Nephron (organoid): ENCODE measurements around the gene KCTD17.
A peak's percentile ranks its signal among the peaks of the same experiment; 100 is the strongest.

Experiments used
- H3K27ac Mint-ChIP-seq, 3 experiments: 2 replicates each; pipeline ENCODE4 v1.8.0; 2020; ENCODE audit warnings: mixed read lengths in 3 of 3, mild to moderate bottlenecking in 2 of 3, moderate library complexity in 1 of 3
- H3K27me3 Mint-ChIP-seq: 2 replicates; pipeline ENCODE4 v1.8.0; 2021; ENCODE audit warnings: low read depth, mild to moderate bottlenecking, moderate library complexity, mixed read lengths
- H3K36me3 Mint-ChIP-seq: 2 replicates; pipeline ENCODE4 v1.8.0; 2020; ENCODE audit warnings: low read depth, mixed read lengths
- H3K4me1 Mint-ChIP-seq: 2 replicates; pipeline ENCODE4 v1.8.0; 2020; ENCODE audit warnings: mixed read lengths
- H3K4me3 Mint-ChIP-seq, 3 experiments: 2 replicates each; pipeline ENCODE4 v1.8.0; 2020; ENCODE audit warnings: mild to moderate bottlenecking in 3 of 3, mixed read lengths in 3 of 3, moderate library complexity in 2 of 3
- H3K9me3 Mint-ChIP-seq: 2 replicates; pipeline ENCODE4 v1.8.0; 2020; ENCODE audit warnings: mixed read lengths
- CTCF ChIP-seq, 3 experiments: fragments of 200-600 bp; sonication (generic); IDR thresholded peaks; one replicate each; pipeline ENCODE4 v1.5.0; 2021; ENCODE audit warnings: antibody characterized with exemption in 3 of 3; ENCODE audit not compliant: unreplicated experiment in 3 of 3

The KCTD17 gene

GRCh38 chr22:37090920-37091695, 39.6 kb downstream of the KCTD17 start:
- H3K36me3 Mint-ChIP-seq, result no peaks in the 10 kb centered on the region
- H3K27ac Mint-ChIP-seq, result no peak overlapping the region
- H3K9me3 Mint-ChIP-seq, result no peaks in the 10 kb centered on the region
- H3K4me3 Mint-ChIP-seq, result no peak overlapping the region
- no peak for TF ChIP-seq CTCF (IDR thresholded peaks at IDR 0.05; ENCODE audit: unreplicated experiment in 3 of 3)
- peaks cover 6% of the 10 kb centered on the region for H3K4me1 Mint-ChIP-seq
- peaks cover 35% of the 10 kb centered on the region for H3K27me3 Mint-ChIP-seq

- no peak for TF ChIP-seq CTCF (IDR thresholded peaks at IDR 0.05; ENCODE audit: unreplicated experiment in 3 of 3)
Observed at GRCh38 chr22:37091994-37092393, 40.5 kb downstream of the KCTD17 start.

GRCh38 chr22:37092997-37093396, 41.5 kb downstream of the KCTD17 start:
- Mint-ChIP-seq H3K36me3 (no peaks in the 10 kb centered on the region), H3K9me3 (no peaks in the 10 kb centered on the region), H3K27ac (no peak overlapping the region), H3K27me3 (peaks cover 52% of the 10 kb centered on the region), H3K4me3 (no peak overlapping the region), H3K4me1 (peaks cover 6% of the 10 kb centered on the region)
- no peak for TF ChIP-seq CTCF (IDR thresholded peaks at IDR 0.05; ENCODE audit: unreplicated experiment in 3 of 3)

More at GRCh38 chr22:37091994-37092393, 40.5 kb downstream of the KCTD17 start:
- Mint-ChIP-seq H3K4me3 (no peak overlapping the region), H3K4me1 (peaks cover 6% of the 10 kb centered on the region), H3K36me3 (no peaks in the 10 kb centered on the region), H3K27me3 (peaks cover 44% of the 10 kb centered on the region), H3K9me3 (no peaks in the 10 kb centered on the region), H3K27ac (peak overlapping the region in 2 of 3 experiments; percentile 44 to 49)

GRCh38 chr22:37094239-37094638, 42.7 kb downstream of the KCTD17 start:
- Mint-ChIP-seq H3K9me3 (no peaks in the 10 kb centered on the region), H3K36me3 (no peaks in the 10 kb centered on the region)

GRCh38 chr22:37095113-37095512, 43.6 kb downstream of the KCTD17 start:
- Mint-ChIP-seq H3K27me3 (peaks cover 62% of the 10 kb centered on the region), H3K4me1 (peaks cover 6% of the 10 kb centered on the region), H3K9me3 (no peaks in the 10 kb centered on the region), H3K36me3 (no peaks in the 10 kb centered on the region), H3K27ac (no peak overlapping the region), H3K4me3 (no peak overlapping the region)
- TF ChIP-seq CTCF (IDR thresholded peaks at IDR 0.05; ENCODE audit: unreplicated experiment in 3 of 3), result no peak

More at GRCh38 chr22:37094239-37094638, 42.7 kb downstream of the KCTD17 start:
- TF ChIP-seq CTCF (IDR thresholded peaks at IDR 0.05; ENCODE audit: unreplicated experiment in 3 of 3), result no peak
- H3K4me3 Mint-ChIP-seq, result no peak overlapping the region
- H3K4me1 Mint-ChIP-seq, result peaks cover 6% of the 10 kb centered on the region
- no peak overlapping the region for H3K27ac Mint-ChIP-seq
- peaks cover 60% of the 10 kb centered on the region for H3K27me3 Mint-ChIP-seq

GRCh38 chr22:37097346-37097745, 45.8 kb downstream of the KCTD17 start:
- Mint-ChIP-seq H3K27me3 (peaks cover 69% of the 10 kb centered on the region), H3K4me3 (peak overlapping the region in 2 of 3 experiments; percentile 61 to 77), H3K4me1 (no peaks in the 10 kb centered on the region), H3K27ac (no peak overlapping the region), H3K9me3 (no peaks in the 10 kb centered on the region), H3K36me3 (no peaks in the 10 kb centered on the region)
- no peak for TF ChIP-seq CTCF (IDR thresholded peaks at IDR 0.05; ENCODE audit: unreplicated experiment in 3 of 3)
